Stomach (tissue), 9 donors: ENCODE data around the gene TMEFF2. TPM values are rescaled to one million over a fixed set of nuclear protein-coding genes. Genes with fewer than 3 reads are reported as not detected.

Experiments
- DNase-seq, 2 donors: peaks; one replicate each; pipeline versions ENCODE4 v3.0.0 to v3.0.0-alpha.2; 2013 to 2019
- H3K27ac ChIP-seq, 5 donors: fragments of 200-600 bp in 4 of 5; sonication (generic) in 4 of 5; one replicate each; pipeline ENCODE4 v1.5.1; 2013 to 2019; ENCODE audit warnings: mild to moderate bottlenecking in 1 of 5, moderate library complexity in 1 of 5
- H3K27me3 ChIP-seq, 3 donors: fragments of 200-600 bp; sonication (generic); one replicate each; pipeline ENCODE4 v1.5.1; 2017 to 2019; ENCODE audit warnings: mixed run types in 1 of 3
- H3K36me3 ChIP-seq, 4 donors: fragments of 200-600 bp; sonication (generic); 1 replicate in 3 of 4; 2 replicates in 1 of 4; pipeline ENCODE4 v1.5.1; 2016 to 2019
- H3K4me1 ChIP-seq, 4 donors: fragments of 200-600 bp; sonication (generic); one replicate each; pipeline ENCODE4 v1.5.1; 2016 to 2019
- H3K4me3 ChIP-seq, 4 donors: fragments of 200-600 bp; sonication (generic) in 3 of 4; one replicate each; pipeline ENCODE4 v1.5.1; 2016 to 2019; ENCODE audit warnings: mild to moderate bottlenecking in 1 of 4
- H3K9me3 ChIP-seq, 4 donors: fragments of 200-600 bp; sonication (generic); one replicate each; pipeline ENCODE4 v1.5.1; 2016 to 2019
- CTCF ChIP-seq, 7 experiments: fragments of 450-650 bp in 4 of 7; fragments of 200-600 bp in 3 of 7; sonication (generic) in 3 of 7; IDR thresholded peaks; one replicate each; pipeline ENCODE4 v1.5.1; 2016 to 2019; ENCODE audit warnings: antibody characterized with exemption in 7 of 7, control low read depth in 2 of 7, mild to moderate bottlenecking in 1 of 7
- EP300 ChIP-seq: sonication (generic); formaldehyde crosslinking; IDR thresholded peaks from one replicate; pipeline ENCODE4 v1.6.1; 2017; ENCODE audit warnings: antibody characterized with exemption
- POLR2A ChIP-seq, 4 donors: fragments of 450-650 bp; IDR thresholded peaks; one replicate each; pipeline ENCODE4 v1.6.1; 2016; ENCODE audit warnings: antibody characterized with exemption in 4 of 4, control low read depth in 2 of 4, mild to moderate bottlenecking in 1 of 4, moderate library complexity in 1 of 4
- POLR2AphosphoS5 ChIP-seq, 3 donors: sonication (generic); formaldehyde crosslinking; IDR thresholded peaks; one replicate each; pipeline ENCODE4 v1.6.1; 2016; ENCODE audit warnings: antibody characterized with exemption in 3 of 3
- WGBS, 5 donors: extraction: QIAGEN DNeasy Blood & Tissue Kit in 3 of 5; methylation state at CpG; one replicate each; pipeline versions ENCODE4 v1.1.5 to v1.1.7; 2013 to 2018; 5-methylcytosine and 5-hydroxymethylcytosine counted together
- intact Hi-C: fragments of 100-400 bp; cut with DNase I; formaldehyde crosslinking; loops from one replicate; pipeline ENCODE4 v1.15.1; 2023; ENCODE audit warnings: low total_unique reads
- polyA plus RNA-seq, 3 donors: library from polyadenylated mRNA; stranded (reverse); fragments of 200-250 nt; gene quantifications; one replicate each; pipeline ENCODE4 v1.2.3, GENCODE V29; 2013
- total RNA-seq, 5 donors: library from RNA; depleted of rRNA; stranded (reverse); fragments of >200 nt; gene quantifications; one replicate each; pipeline versions ENCODE4 v1.1.0 to v1.2.3, GENCODE V29; 2014 to 2016
- donor health status: healthy with polysubstance abuse.
- donor health status: Bipolar disorder and iron deficiency.
- donor health status: healthy.

TMEFF2 gene
- total and polyA plus RNA-seq, 8 donors: 0.23 to 0.50 (median 0.37) TPM; not detected in 3

GRCh38 chr2:192128655-192129054, 66.1 kb downstream of the TMEFF2 start:
- no peaks in the 10 kb centered on the region for H3K36me3 ChIP-seq
- intact Hi-C loops: no loop called here
- H3K9me3 ChIP-seq: no peaks in the 10 kb centered on the region
- peak in 1 of 2 donors; percentile 20 for DNase-seq
- no peak overlapping the region for H3K4me3 ChIP-seq
- no peaks in the 10 kb centered on the region for H3K27me3 ChIP-seq
- no peak overlapping the region for H3K27ac ChIP-seq
- peaks cover 0 to 13% (median 0%) of the 10 kb centered on the region in 4 donors for H3K4me1 ChIP-seq
- TF ChIP-seq POLR2A (IDR thresholded peaks at IDR 0.05) (no peak), CTCF (IDR thresholded peaks at IDR 0.05) (no peak), POLR2AphosphoS5 (IDR thresholded peaks at IDR 0.05) (no peak), EP300 (no peak)
- WGBS, 5 donors: 55 to 68% (median 57%) methylated on average over 4 of the region's 4 CpGs

GRCh38 chr2:192127434-192127833, 67.3 kb downstream of the TMEFF2 start:
- Histone ChIP-seq H3K9me3 (no peaks in the 10 kb centered on the region), H3K4me1 (peaks cover 0 to 13% (median 0%) of the 10 kb centered on the region in 4 donors), H3K36me3 (no peaks in the 10 kb centered on the region), H3K27me3 (no peaks in the 10 kb centered on the region), H3K27ac (no peak overlapping the region), H3K4me3 (no peak overlapping the region)
- intact Hi-C loops: no loop called here
- no peak for DNase-seq
- TF ChIP-seq EP300: no peak
- no peak for TF ChIP-seq POLR2A (IDR thresholded peaks at IDR 0.05)
- no peak for TF ChIP-seq CTCF (IDR thresholded peaks at IDR 0.05)
- TF ChIP-seq POLR2AphosphoS5 (IDR thresholded peaks at IDR 0.05): no peak
- WGBS, 5 donors: 42 to 71% (median 58%) methylated on average over 2 of the region's 2 CpGs

GRCh38 chr2:192126912-192127311, 67.8 kb downstream of the TMEFF2 start:
- H3K9me3 ChIP-seq: no peaks in the 10 kb centered on the region
- no peak for TF ChIP-seq EP300
- TF ChIP-seq POLR2AphosphoS5 (IDR thresholded peaks at IDR 0.05): no peak
- no peak for TF ChIP-seq CTCF (IDR thresholded peaks at IDR 0.05)
- TF ChIP-seq POLR2A (IDR thresholded peaks at IDR 0.05): no peak
- H3K4me3 ChIP-seq: no peak overlapping the region
- intact Hi-C loops: no loop called here
- no peak for DNase-seq
- H3K27ac ChIP-seq: no peak overlapping the region
- H3K27me3 ChIP-seq: no peaks in the 10 kb centered on the region
- H3K4me1 ChIP-seq: peaks cover 0 to 13% (median 0%) of the 10 kb centered on the region in 4 donors
- no peaks in the 10 kb centered on the region for H3K36me3 ChIP-seq

GRCh38 chr2:192126426-192126825, 68.3 kb downstream of the TMEFF2 start:
- no peaks in the 10 kb centered on the region for H3K36me3 ChIP-seq
- H3K9me3 ChIP-seq: no peaks in the 10 kb centered on the region
- intact Hi-C loops: no loop called here
- TF ChIP-seq EP300 (no peak), POLR2A (IDR thresholded peaks at IDR 0.05) (no peak), POLR2AphosphoS5 (IDR thresholded peaks at IDR 0.05) (no peak), CTCF (IDR thresholded peaks at IDR 0.05) (no peak)
- no peak overlapping the region for H3K27ac ChIP-seq
- H3K4me3 ChIP-seq: no peak overlapping the region
- peaks cover 0 to 13% (median 0%) of the 10 kb centered on the region in 4 donors for H3K4me1 ChIP-seq
- WGBS, 5 donors: 0 to 3% (median 0%) methylated on average over 1 of the region's 1 CpG
- no peak for DNase-seq
- no peaks in the 10 kb centered on the region for H3K27me3 ChIP-seq
